K562 (cell line): ENCODE results near the gene POLG.

Experiments
- CCAR2 ChIP-seq: fragments of 200-400 bp; formaldehyde crosslinking; IDR thresholded peaks from 2 replicates; pipeline ENCODE4 v1.6.1; 2017; ENCODE audit warnings: mild to moderate bottlenecking, low read depth, low read length
- HNRNPUL1 ChIP-seq: fragments of 200-400 bp; formaldehyde crosslinking; IDR thresholded peaks from 2 replicates; pipeline ENCODE4 v1.6.1; 2017; ENCODE audit warnings: low read length
- HOXB6 ChIP-seq: fragments of 250-450 bp; sonication (Bioruptor Pico); IDR thresholded peaks from 2 replicates; pipeline ENCODE4 v1.5.1; 2022; ENCODE audit warnings: mild to moderate bottlenecking, borderline replicate concordance
- KDM1A ChIP-seq, 2 experiments: fragments of 450-650 bp; IDR thresholded peaks; 2 replicates each; pipeline ENCODE4 v1.6.1; 2016; ENCODE audit warnings: mild to moderate bottlenecking in 2 of 2
- KDM4B ChIP-seq, 2 experiments: fragments of 450-650 bp in 1 of 2; sonication (generic) in 1 of 2; IDR thresholded peaks; 2 replicates each; pipeline ENCODE4 v1.6.1; 2016 to 2017; ENCODE audit warnings: borderline replicate concordance in 2 of 2, antibody characterized with exemption in 1 of 2, low read depth in 1 of 2, mild to moderate bottlenecking in 1 of 2
- MYC ChIP-seq, 2 experiments: fragments of 250-450 bp in 1 of 2; sonication (Bioruptor Pico) in 1 of 2; IDR thresholded peaks; 2 replicates each; pipeline versions ENCODE4 v1.5.1 to v1.6.1; 2012 to 2021; ENCODE audit warnings: low read depth in 2 of 2, borderline replicate concordance in 1 of 2, improper control_type of control experiment in 1 of 2, low read length in 1 of 2, mild to moderate bottlenecking in 1 of 2, moderate library complexity in 1 of 2
- NFATC3 ChIP-seq: fragments of 450-650 bp; IDR thresholded peaks from 2 replicates; pipeline ENCODE4 v1.6.1; 2017; ENCODE audit warnings: mild to moderate bottlenecking
- POLR2A ChIP-seq: fragments of 450-650 bp; conservative IDR thresholded peaks from 2 replicates; pipeline ENCODE4 v1.6.1; 2016
- PURB ChIP-seq: sonication (generic); formaldehyde crosslinking; IDR thresholded peaks from 2 replicates; pipeline ENCODE4 v1.9.0; 2021; ENCODE audit warnings: low read depth, mild to moderate bottlenecking, missing genetic modification reagents
- TAF15 ChIP-seq: fragments of 200-400 bp; formaldehyde crosslinking; IDR thresholded peaks from 2 replicates; pipeline ENCODE4 v1.6.1; 2017; ENCODE audit warnings: mild to moderate bottlenecking, low read depth, low read length, moderate library complexity
- TRIM24 ChIP-seq, 2 experiments: fragments of 450-650 bp; IDR thresholded peaks; 2 replicates each; pipeline ENCODE4 v1.6.1; 2016
- ZC3H8 ChIP-seq: fragments of 450-650 bp; IDR thresholded peaks from 2 replicates; pipeline ENCODE4 v1.6.1; 2017
- TF ChIP-seq, protein P1 (sequence below): sonication (generic); formaldehyde crosslinking; IDR thresholded peaks from 2 replicates; pipeline ENCODE4 v1.8.1; 2023; ENCODE audit warnings: mild to moderate bottlenecking, missing genetic modification reagents
- TF ChIP-seq, protein P2 (sequence below), 3 experiments: IDR thresholded peaks in 2 of 3; conservative IDR thresholded peaks in 1 of 3; 2 replicates each; pipeline ENCODE4 v1.5.1; 2011 to 2012; ENCODE audit warnings: low read length in 3 of 3, mild to moderate bottlenecking in 3 of 3, control low read depth in 2 of 3, improper control_type of control experiment in 1 of 3, inconsistent platforms in 1 of 3, low read depth in 1 of 3, mixed read lengths in 1 of 3, moderate library complexity in 1 of 3; ENCODE audit not compliant: insufficient read depth in 2 of 3

DNA sequence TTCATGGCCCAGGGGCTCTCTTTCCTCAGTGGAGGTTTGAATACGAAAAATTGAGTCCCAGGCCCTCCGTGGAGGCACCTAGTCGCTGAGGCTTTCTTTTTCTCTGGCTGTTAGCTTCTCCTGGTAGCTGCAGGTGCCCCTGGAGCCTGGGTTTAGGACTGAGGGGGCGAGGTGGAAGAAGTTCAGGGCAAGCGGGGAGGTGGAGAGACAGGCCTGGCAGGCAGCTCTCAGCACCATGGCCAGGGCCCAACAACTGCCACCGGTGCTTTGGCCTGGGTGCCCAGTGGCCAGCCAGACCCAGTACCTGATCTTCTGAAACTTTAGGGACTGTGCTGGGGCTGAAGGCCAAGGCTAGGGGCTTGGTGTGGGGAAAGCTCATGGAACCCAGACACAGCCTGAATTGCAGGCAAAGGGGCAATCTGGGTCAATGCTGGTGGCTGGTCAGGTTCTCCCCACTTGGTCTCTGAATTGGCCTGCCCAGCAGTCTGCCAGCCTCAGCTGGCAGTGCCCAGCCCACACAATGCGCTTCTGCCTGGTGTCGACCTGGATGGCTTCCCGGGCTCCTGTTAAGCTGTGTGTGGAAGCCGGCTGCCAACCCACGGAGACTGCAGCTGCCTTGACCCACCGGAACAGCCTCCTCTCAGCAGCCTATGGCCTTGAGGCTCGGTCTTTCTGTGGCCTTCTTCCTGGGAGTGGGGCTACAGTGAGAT, 30.3 kb upstream of the POLG start:
- TF ChIP-seq NFATC3: no peak
- TF ChIP-seq POLR2A: no peak
- TF ChIP-seq CCAR2: no peak
- no peak for TF ChIP-seq HNRNPUL1
- TF ChIP-seq HOXB6: no peak
- no peak for TF ChIP-seq ZC3H8
- TF ChIP-seq TRIM24 (IDR thresholded peaks at IDR 0.05): no peak
- no peak for TF ChIP-seq PURB (CRISPR knock-in tag)
- no peak for TF ChIP-seq TAF15
- TF ChIP-seq, protein P1, sequence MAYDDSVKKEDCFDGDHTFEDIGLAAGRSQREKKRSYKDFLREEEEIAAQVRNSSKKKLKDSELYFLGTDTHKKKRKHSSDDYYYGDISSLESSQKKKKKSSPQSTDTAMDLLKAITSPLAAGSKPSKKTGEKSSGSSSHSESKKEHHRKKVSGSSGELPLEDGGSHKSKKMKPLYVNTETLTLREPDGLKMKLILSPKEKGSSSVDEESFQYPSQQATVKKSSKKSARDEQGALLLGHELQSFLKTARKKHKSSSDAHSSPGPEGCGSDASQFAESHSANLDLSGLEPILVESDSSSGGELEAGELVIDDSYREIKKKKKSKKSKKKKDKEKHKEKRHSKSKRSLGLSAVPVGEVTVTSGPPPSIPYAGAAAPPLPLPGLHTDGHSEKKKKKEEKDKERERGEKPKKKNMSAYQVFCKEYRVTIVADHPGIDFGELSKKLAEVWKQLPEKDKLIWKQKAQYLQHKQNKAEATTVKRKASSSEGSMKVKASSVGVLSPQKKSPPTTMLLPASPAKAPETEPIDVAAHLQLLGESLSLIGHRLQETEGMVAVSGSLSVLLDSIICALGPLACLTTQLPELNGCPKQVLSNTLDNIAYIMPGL (CRISPR knock-in tag): no peak
- no peak for TF ChIP-seq KDM4B (IDR thresholded peaks at IDR 0.05; ENCODE audit: borderline replicate concordance in 2 of 2, low read depth in 1 of 2)
- TF ChIP-seq KDM1A (IDR thresholded peaks at IDR 0.05): no peak
- no peak for TF ChIP-seq MYC (IDR thresholded peaks at IDR 0.05; ENCODE audit: low read depth, low read length)
- no peak for TF ChIP-seq MYC (CRISPR knock-in tag; IDR thresholded peaks at IDR 0.05; ENCODE audit: borderline replicate concordance, low read depth)
- TF ChIP-seq, protein P2, sequence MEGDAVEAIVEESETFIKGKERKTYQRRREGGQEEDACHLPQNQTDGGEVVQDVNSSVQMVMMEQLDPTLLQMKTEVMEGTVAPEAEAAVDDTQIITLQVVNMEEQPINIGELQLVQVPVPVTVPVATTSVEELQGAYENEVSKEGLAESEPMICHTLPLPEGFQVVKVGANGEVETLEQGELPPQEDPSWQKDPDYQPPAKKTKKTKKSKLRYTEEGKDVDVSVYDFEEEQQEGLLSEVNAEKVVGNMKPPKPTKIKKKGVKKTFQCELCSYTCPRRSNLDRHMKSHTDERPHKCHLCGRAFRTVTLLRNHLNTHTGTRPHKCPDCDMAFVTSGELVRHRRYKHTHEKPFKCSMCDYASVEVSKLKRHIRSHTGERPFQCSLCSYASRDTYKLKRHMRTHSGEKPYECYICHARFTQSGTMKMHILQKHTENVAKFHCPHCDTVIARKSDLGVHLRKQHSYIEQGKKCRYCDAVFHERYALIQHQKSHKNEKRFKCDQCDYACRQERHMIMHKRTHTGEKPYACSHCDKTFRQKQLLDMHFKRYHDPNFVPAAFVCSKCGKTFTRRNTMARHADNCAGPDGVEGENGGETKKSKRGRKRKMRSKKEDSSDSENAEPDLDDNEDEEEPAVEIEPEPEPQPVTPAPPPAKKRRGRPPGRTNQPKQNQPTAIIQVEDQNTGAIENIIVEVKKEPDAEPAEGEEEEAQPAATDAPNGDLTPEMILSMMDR (IDR thresholded peaks at IDR 0.05 in 2 of 3, conservative IDR thresholded peaks at IDR 0.05 in 1 of 3; ENCODE audit: insufficient read depth in 2 of 3, low read depth in 1 of 3, low read length in 3 of 3): no peak
